GM12892 (cell line): ENCODE measurements around the gene TNFRSF1B.
"Not testable (repeated sequence)": the region's sequence is repeated elsewhere in the genome, so short reads cannot be mapped to it uniquely, and the experiment has no call there.

ENCODE experiments used
- DNase-seq: peaks from one replicate; pipeline ENCODE4 v3.0.0; 2011; ENCODE audit not compliant: insufficient read length
- FAIRE-seq: peaks from 2 replicates; lab custom pipeline; 2011; peaks lifted over from hg19 to GRCh38; lab: Jason Lieb, UNC
- POLR2A ChIP-seq: IDR thresholded peaks from 2 replicates; pipeline ENCODE4 v1.6.1; 2011; ENCODE audit warnings: low read depth, low read length, control low read depth
- POLR2AphosphoS5 ChIP-seq: IDR thresholded peaks from 2 replicates; pipeline ENCODE4 v1.6.1; 2011; ENCODE audit warnings: low read depth, low read length, control low read depth
- TAF1 ChIP-seq: IDR thresholded peaks from 2 replicates; pipeline ENCODE4 v1.6.1; 2011; ENCODE audit warnings: low read depth, mild to moderate bottlenecking, control low read depth, low read length, borderline replicate concordance

TNFRSF1B gene

DNA sequence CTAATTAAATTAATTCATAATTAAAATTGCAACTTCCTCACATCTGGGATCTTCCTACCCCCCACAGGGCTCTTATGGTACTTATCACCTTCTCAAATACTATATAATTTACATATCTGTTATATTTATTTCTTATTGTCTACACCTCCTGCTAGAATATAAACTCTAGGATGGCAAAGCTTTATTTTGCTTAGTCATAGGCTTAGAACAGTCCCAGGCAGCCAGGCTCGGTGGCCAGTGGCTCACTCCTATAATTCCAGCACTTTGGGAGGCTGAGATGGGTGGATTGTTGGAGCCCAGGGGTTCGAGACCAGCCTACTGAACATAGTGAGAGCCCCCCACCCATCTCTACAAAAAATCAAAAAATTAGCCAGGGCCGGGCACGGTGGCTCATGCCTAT is 53.0 kb downstream of the TNFRSF1B start:
- DNase-seq, result no peak
- FAIRE-seq, result no peak
- TF ChIP-seq POLR2A (no peak), TAF1 (no peak), POLR2AphosphoS5 (no peak)

DNA sequence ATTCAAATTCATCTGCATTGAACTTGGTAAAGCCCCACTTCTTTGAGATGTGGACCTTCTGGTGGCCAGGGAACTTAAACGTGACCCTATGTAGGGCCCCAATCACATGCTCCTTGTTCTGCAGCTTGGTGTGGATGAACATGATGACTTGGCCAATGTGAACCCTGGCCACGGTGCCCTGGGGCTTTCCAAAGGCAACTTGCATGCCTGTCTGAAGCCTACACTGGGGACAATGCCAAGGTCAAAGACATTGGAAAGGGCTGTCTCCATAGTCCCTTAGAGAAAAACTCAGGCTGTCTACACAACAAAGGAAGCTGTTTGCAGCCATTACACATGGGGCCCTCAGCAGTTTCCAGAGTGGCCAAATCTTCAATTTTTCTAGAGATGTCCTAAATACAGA is 54.1 kb downstream of the TNFRSF1B start:
- TF ChIP-seq POLR2A (no peak), POLR2AphosphoS5 (no peak), TAF1 (no peak)
- DNase-seq (no peak), FAIRE-seq (no peak)

GRCh38 chr1:12222700-12223099 is 55.9 kb downstream of the TNFRSF1B start:
- DNase-seq, FAIRE-seq: not testable (repeated sequence)

DNA sequence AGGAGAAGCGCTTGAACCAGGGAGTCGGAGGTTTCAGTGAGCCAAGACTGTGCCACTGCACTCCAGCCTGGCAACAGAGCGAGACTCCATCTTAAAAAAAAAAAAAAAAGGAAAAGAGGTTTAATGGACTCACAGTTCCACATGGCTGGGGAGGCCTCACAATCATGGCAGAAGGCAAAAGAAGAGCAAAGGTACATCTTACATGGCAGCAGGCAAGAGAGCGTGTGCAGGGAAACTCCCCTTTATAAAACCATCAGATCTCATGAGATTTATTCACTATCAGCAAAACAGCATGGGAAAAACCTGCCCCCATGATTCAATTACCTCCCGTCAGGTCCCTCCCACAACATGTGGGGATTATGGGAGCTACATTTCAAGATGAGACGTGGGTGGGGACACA is 57.3 kb downstream of the TNFRSF1B start:
- FAIRE-seq, DNase-seq: not testable (repeated sequence)

DNA sequence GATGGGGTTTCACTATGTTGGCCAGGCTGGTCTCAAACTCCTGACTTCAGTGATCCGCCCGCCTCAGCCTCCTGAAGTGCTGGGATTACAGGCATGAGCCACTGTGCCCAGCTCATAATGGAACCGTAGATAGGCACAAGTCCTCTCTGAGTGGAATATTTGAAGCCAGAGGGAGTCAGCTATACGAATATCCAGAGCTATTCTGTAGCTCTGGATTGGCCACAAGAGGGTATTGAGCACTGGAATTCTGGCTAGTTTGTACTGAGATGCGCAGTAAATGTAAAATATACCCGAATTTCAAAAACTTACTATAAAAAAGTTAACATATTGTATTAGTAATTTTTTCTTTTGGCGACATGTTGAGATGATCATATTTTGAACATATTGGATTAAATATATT is 62.2 kb downstream of the TNFRSF1B start:
- no peak for FAIRE-seq
- no peak for DNase-seq
- no peak for TF ChIP-seq POLR2A
- no peak for TF ChIP-seq TAF1
- no peak for TF ChIP-seq POLR2AphosphoS5

- no peak for TF ChIP-seq POLR2A
- no peak for TF ChIP-seq TAF1
- no peak for TF ChIP-seq POLR2AphosphoS5
- FAIRE-seq (no peak), DNase-seq (no peak)
These were observed 62.6 kb downstream of the TNFRSF1B start for GRCh38 chr1:12229386-12229834.

DNA sequence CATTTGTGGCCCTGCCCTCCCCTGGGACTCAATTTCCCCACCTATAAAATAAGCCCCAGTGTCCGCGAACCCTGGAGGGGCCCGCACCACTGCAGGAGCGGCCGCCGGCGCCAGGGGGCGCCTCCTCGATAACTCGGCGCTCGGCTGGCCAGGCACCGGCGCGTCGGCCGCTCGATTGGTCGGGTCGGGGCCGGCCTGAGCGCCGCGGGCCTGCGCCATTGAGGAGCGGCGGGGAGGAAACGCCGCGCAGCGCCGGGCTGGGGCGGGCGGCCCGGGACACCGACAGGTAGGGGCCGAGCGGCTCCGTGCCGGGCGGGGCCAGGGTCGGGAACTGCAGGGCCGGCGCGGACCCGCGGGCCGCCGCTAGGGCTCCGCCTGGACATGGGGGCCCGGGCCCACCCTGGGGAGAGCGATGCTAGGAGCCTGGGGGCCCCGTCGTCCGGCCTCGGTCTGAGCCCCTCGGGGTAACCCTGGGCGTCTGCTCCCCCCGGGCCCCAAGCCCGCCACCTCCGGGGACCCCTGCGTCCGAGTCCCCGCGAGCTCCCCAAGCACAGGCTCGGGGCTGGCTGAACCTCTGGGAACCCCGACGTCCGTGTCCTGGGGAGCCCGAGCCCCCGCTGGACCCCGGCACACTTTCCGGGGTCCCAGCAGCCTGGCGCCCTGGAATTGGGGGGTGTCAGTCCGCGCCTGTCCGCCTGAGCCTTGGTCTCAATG is 63.2 kb downstream of the TNFRSF1B start, which contains the start of gene VPS13D:
TSS of gene VPS13D (plus strand) at position 196 of the 714 bp plus-strand sequence. CDS start 4,237 bp downstream, outside the sequence.
- FAIRE-seq (peak; percentile 71), DNase-seq (peak; percentile 90)

DNA sequence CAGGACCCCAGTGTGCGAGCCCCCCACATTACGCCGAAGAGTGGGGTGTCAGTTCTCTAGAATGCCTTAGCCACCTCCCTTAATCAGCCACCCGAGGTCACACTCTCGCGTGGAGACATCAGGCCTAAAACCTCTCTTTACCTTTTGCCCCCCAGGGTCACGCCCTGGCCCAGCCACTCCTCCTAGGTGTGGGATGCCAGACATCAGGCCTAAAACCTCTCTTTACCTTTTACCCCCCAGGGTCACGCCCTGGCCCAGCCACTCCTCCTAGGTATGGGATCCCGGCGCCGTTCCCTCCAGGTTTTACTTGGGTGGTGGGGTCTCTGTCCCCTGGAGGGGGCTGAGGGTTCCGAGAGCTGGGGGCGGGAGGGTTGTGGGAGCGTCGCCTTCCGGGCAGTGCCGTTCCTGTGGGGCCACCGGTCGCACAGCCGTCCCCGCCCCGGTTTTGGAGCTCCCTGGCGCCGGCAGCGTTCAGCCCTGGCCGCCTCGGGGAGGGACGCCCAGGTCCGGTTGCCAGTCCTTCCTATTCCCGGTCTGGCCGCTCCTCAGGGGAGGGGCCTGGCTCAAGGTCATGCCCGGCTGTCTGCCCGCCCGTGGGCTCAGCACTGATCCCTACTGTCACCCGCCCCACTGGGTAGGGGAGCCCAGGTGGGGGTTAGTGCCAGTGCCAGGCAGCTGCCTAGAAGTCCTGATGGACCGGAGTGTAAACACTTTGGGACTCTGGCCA is 63.9 kb downstream of the TNFRSF1B start:
- FAIRE-seq, result peak; percentile 65
- peak; percentile 36 for DNase-seq
- TF ChIP-seq POLR2AphosphoS5, result no peak
- no peak for TF ChIP-seq POLR2A
- no peak for TF ChIP-seq TAF1

More for the DNA sequence above, 63.2 kb downstream of the TNFRSF1B start, which contains the start of gene VPS13D:
- TF ChIP-seq POLR2A, result peak; percentile 51; the same call in 1 of the 2 replicates
- TF ChIP-seq POLR2AphosphoS5, result no peak
- no peak for TF ChIP-seq TAF1

DNA sequence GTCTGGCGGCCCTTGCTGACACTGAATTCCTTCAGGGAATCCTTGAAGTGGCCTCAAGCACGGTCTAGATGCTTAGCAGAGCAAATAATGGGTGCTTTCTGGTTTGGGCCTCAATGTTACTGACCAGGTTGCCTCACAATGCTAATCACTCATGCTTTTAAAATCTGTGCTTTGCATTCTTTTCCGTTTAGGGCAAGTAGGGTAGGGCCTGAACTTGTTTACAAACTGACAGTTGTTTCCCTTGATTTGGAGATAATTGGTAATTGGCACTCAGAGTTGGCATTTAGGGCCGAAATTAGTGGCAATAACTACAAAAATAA is 64.4 kb downstream of the TNFRSF1B start:
- FAIRE-seq, result no peak
- DNase-seq, result no peak

GRCh38 chr1:12232221-12232620 is 65.4 kb downstream of the TNFRSF1B start:
- TF ChIP-seq TAF1 (no peak), POLR2A (no peak), POLR2AphosphoS5 (no peak)
- DNase-seq (no peak), FAIRE-seq (no peak)

More for the DNA sequence above, 64.4 kb downstream of the TNFRSF1B start:
- TF ChIP-seq POLR2AphosphoS5, result no peak
- no peak for TF ChIP-seq TAF1
- TF ChIP-seq POLR2A, result no peak

DNA sequence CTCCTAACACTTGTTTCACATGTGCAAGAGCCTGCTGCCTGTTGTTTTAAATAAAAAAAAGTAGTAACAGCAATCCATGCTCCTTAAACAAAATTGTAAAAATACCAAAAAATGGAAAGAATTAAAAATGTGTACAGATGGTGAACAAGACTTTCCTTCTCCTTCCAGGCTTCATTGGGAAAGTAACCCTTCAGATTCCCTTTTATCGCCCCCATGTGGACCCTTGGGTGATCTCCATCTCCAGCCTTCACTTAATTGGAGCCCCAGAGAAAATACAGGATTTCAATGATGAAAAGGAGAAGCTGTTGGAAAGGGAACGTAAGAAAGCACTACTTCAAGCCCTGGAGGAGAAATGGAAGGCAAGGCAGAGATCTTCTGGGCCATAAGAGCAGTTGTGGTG is 77.3 kb downstream of the TNFRSF1B start:
- TF ChIP-seq POLR2A (no peak), POLR2AphosphoS5 (no peak), TAF1 (no peak)
- no peak for FAIRE-seq
- DNase-seq, result no peak

GRCh38 chr1:12244585-12244984 is 77.8 kb downstream of the TNFRSF1B start:
- no peak for DNase-seq
- TF ChIP-seq POLR2A, result no peak
- no peak for TF ChIP-seq TAF1
- TF ChIP-seq POLR2AphosphoS5, result no peak
- FAIRE-seq, result no peak

DNA sequence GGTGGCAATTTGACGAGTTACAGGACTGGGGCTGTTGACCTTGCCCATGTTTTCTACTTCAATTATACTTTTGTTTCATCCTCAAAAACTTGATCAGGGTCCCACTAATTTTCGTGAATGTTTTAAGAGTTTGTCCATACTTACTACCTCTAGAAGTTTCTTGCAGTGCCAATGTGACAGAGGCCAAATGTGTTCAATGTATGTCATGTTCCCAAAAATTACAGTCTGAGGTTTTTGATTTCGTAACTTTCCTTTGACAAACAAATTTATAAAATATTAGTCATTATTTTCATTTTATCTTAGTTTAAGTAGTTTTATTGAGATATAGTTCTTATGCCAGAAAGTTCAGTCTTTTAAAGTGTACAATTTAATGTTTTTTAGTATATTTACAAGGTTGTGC is 78.3 kb downstream of the TNFRSF1B start:
- FAIRE-seq (no peak), DNase-seq (no peak)
- TF ChIP-seq POLR2A, result no peak
- TF ChIP-seq POLR2AphosphoS5, result no peak
- TF ChIP-seq TAF1, result no peak
